Stimulated activated CD4-positive, alpha-beta T cell treated with anti-CD3 and anti-CD28 coated beads, Interleukin-1b, Interleukin-23, amount 100 ng/mL, for 24 hours (primary cell): ENCODE results near the gene CDH4.

Experiments used
- DNase-seq, 4 experiments: peaks; one replicate each; pipeline ENCODE4 v3.0.0-alpha.2; 2020; ENCODE audit warnings: low read depth in 4 of 4, low spot score in 1 of 4

Gene CDH4

DNA sequence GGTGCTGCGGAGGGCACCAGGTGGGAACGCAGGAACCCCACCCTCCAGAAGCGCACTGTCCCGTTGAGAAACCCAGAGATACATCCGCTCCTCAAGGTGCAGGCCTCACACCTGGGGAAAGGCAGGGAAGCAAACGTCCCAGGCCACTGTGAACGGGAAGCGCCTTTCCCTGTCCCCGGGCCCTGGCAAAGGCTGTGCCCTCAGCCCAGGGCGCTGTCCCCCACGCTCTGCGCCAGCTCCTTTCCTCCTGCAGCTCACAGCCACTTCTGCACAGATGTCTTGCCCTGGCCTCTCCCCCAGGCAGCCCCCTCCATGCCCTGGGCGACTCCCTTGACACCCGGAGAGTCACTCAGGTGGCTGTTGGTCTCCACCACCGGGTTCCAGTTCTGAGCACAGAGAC, 609.8 kb downstream of the CDH4 start:
- DNase-seq = no peak

DNA sequence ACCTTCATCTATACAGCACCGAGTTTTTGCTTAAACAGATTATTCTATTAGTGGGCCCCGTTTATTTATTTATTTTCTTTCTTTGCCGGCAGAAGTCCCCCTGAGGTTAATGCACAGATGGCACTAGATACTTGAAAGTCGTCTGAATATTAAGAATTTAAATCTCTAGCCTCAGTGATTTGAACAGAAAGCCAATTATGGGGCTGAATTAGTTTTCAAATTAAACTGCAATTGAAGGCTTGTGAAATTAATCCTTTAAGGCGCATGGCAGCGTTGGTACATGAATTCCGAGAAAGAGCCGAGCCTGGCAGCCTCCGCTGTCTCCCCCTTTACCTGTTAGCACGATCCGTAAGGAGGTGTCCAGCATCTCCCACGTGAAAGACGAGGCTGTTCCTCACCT, 610.8 kb downstream of the CDH4 start:
- no peak for DNase-seq

- no peak for DNase-seq
These were observed 612.4 kb downstream of the CDH4 start for GRCh38 chr20:61864481-61864880.

GRCh38 chr20:61865353-61865752, 613.3 kb downstream of the CDH4 start:
- no peak for DNase-seq

DNA sequence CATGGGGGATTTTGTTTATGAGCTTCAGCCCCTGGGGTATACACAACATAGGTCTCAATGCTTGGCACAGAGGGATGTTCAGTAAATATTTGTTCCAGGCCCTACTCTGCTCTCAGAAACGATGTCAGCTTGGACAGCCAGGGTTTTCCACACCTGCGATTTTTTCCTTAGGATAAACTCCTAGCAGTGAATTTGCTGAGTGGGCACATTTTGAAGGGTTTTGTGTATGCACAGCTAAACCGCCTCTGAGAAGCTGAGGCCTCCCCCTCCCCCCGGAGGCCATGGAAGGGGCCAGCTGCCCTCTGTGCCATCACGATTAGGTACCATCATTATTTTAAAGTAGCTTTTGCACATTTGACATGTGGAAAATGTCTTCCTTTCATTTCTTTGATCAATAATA, 614.1 kb downstream of the CDH4 start:
- DNase-seq = no peak

GRCh38 chr20:61868006-61868405, 615.9 kb downstream of the CDH4 start:
- no peak for DNase-seq

DNA sequence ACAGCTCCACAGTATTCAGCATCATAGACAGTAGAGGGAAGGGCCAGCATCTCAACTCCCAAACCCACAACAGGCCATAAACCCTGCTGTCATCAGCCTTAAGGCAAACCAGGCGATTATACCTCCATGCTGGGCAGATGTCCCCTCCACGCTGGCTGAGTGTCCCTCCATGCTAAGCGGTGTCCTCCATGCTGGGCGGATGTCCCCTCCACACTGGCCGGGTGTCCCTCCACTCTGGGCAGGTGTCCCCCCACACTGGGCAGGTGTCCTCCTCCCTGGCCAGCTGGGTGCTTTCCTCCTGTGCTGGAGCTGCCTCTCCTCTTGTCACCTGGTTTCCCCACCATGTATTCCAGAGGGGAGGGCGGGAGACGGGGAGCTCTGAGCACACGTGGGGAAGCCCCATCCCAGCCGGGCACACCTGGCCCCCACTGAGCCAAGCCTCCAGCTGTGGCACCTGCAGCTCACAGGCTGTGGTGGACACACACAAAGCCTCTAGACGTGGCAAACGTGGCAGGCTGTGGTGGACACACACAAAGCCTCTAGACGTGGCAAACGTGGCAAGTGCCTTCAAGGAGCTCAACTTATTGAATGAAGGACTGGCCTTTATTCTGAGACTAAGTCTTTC, 616.5 kb downstream of the CDH4 start:
- DNase-seq = no peak

DNA sequence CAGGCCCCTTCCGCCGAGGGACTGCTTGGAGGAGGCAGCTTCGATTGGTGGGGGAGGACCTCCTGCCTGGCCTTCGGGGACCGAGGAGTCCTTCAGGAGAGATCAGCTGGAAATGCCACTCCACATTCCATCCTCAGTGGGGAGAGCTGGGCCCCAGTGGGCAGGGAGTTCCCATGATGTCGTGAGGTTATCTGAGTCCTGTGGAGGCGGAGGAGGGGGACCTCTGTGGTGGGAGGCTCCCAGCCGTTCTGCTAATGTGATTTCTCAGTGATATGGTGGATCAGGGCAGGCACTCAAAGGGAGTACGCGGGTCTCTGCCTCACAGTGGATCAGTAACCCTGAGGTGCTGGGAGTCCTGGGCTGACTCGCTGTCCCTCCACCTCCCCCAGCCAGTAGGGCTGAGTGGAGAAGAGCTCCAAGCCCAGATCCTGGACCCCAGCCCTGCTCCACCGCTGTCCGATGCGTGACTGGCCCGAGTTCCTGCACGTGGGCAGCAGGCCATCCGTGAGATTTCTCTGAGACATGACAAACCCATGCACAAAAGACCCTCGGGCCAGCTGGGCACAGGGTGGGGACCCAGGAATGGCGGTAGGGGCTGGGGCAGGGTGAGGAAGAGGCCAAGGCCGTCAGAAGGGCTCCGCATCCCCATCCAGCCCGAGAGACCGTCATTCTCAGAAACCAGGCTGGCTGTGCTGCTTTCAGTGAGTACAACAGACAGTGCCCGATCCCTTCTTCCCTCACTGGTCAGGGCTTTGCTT, 617.9 kb downstream of the CDH4 start:
- no peak for DNase-seq

DNA sequence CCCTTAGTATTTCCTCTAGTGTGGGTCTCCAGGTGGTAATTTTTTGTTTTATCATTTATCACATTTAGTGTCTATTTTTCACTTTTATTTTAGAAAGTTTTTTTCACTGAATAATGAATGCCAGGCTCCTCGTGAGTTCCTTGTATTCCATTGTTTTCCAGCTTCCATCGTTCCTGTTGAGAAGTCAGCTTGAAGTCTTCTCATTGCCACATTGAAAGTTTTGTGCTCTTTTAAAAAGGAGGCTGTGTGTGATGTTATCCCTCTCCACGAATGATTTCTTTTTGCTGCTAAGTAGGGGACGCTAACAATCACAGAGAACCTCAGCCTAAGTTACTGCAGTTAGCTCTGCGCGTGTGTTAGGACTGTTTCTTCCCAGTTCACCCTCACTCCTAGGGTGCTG, 619.1 kb downstream of the CDH4 start:
- DNase-seq = no peak

DNA sequence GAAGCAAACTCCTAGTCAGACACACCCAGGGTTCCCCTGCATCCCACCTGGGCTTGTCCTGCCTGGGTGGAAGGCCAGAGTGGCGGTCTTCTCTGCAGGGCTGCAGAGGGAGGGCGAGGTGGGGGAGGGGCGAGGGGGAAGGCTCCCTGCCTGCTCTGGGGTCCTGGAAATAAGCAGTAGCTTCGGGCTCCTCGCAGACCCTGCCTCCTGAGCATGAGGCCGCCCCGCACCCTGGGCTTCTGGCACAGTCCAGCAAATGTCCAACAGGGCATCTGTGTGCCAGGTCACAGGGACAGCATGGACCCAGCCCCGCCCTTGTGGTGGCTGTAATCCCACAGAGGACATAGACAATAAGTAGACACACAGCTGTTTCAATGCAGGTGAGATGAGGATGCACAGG, 619.9 kb downstream of the CDH4 start:
- no peak for DNase-seq

DNA sequence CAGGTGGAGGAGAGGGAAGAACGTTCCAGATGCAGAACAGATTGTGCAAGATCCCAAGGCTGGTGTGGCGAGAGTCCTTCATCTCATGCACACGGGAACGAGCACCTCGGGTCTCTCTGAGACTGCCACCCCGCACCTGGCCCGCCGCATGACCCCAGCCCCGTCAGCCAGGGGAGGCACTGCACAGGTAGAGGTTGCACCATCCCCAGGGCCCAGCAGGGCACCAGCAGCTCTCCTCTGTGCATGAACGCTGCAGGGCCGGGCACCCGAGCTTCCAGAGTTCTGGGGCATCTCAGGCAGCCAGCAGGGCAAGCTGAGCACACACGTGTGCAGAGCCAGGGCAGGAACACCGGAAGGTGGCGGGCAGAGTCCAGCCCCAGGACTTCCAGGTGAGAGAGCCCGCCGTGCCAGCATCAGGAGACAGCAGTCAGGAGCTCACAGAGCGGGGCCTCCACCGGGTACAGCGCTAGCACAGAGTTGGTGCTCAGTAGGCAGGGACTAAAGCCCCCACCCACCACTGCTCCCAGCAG, 620.4 kb downstream of the CDH4 start:
- DNase-seq = no peak

- DNase-seq = no peak
These were observed 621.8 kb downstream of the CDH4 start for GRCh38 chr20:61873651-61874420.

DNA sequence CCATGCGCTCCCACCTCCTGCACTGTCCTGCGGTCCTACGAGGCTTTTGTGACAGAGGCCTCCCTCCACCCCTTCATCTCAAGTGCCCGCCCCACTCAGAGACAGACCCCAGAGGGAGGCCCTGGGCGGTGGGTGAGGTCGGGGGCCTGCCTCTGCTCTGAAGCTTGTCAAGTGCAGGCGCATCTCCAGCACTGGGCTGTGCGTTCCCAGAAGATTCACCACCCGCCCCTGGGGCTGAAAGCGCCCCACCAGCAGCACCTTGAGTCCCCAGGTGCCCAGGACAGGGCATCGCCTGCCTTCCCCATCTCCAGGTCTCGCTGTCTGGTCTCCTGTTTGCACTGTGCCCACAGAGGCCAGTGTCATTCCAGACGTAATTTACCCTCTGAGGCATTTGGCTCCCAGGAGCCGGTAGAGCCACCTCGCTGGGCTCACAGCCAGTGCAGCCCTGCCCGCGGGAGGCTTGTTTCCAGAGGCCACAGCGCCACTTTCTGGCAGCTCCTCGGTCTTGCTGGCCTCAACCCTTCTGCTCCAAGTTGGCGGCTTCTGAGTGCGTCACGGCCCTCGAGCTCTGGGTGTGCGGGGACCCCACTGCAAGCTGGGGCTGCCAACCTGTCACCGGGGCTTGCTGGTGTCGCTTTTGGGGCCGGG, 622.5 kb downstream of the CDH4 start:
- DNase-seq = no peak

DNA sequence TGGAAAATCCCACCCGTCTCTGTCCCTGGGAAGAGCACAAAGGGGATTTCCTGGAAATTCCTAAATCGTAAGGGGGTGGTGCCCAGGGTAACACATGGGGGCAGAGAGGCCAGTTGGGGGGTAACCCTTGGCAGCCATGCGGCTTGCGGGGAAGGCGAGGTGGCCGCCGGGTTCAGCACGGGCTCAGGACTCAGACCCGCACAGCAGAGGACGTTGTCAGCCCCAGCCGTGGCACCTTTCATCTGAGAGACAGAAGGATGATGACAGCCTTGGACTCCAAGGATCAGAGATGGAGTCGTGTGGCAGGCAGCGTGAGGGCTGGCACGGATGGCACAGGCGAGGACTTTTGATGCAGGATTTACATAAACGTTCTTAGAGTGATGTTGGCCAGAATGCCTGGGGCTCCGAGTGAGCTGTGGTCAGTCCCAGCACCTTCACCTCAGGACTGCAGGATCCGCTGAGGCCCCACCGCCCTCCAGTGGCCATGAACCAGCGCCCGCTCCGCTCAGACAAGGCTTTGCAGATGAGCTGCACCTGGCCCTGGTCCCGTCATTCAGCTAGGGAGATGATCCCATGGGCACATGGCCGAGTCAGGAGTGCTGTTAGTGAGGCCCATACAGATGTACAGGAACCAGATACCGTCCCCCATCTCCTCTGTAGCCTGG, 623.3 kb downstream of the CDH4 start:
- no peak for DNase-seq

- DNase-seq = no peak
These were observed 623.9 kb downstream of the CDH4 start for GRCh38 chr20:61875996-61876395.

DNA sequence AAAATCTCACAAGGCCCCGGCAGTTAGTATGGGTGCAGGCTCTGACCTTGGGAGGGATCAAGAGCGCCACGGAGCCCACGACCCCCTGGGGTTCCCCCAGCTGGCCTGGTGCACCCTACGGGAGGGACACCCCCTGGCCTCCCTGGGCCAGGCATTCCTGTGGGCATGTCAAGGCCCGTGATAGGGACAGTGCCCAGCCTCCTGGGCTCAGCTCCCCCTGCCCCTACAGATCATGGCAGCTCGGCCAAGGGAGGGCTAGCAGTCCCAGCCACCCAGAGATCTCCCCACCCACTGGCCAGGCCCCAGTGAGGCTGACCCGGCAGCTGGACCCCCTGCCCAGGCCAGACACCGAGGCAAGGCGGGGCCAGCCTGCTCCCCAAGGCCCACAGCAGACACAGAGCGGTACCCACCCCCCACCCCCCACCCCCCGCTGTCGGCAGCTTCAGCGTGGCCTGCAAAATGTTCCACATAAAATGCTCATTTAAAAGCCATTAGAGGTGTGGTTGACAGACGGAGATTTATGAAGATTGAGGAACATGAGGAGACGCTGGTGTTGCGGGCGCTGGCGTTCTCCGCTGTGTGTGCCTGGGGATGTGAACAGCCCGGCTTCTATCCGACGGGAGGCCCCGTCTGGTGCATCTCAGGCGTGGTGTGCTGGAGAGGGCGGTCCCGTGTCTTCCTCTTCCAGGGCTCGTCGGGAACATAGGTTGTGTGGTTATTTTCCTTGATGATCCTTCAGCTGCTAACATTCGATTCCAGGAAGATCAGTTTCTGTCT, 625.1 kb downstream of the CDH4 start:
- DNase-seq = no peak

GRCh38 chr20:61877776-61878477, 625.9 kb downstream of the CDH4 start:
- DNase-seq = no peak

DNA sequence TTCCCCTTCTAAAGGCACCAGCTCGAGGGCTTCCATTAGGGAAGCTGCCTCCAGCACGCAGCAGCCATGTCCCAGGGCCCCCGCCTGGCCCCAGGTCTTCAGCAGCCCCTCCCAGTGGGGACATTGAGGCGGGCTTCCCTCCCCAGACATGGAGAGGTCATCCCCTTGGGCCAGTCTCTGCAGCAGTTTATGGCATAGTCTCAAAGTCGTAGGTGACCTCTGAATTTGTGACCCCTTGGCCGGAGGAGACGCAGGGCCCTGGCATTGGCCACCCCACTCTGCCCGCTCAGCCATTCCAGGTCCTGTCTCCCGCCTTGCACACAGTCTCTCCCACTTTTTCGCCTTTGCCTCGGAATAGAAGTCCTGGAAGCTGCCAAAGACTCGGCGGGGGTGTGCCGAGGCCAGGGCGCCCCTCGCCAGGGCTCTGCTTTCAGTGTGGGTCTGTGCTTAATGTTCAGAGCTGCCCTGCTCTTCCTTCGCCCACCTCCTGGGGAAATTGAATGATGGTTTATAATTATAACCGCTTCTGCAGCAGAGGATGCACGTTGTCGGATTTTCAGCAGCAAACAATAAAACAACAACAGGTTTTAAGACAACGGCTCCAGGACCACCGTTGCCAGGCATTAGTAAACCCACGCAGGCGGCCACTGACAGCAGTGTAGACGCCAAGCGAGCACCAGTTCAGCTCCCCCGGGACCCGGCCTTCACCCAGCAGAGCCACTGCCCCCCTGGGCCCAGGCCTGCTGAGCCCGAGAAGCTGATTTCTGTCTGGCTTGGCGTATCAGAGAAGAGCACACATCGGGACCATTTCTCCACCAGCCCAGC, 626.6 kb downstream of the CDH4 start:
- no peak for DNase-seq

DNA sequence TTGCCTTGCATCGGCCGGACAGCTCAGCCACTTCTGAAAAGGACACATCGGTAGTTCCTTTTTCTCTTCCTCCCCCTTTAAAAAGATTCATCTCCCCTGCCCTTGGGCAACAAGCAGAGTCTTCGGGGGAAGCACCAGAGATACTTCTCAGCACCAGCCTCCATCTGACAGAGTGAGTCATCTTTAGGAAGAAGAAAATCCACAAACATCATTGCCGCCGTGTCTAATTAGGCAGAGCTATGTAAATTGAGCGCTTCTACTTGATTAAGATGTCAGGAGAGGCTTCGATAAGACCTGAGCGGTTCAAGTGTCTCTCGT, 627.2 kb downstream of the CDH4 start:
- no peak for DNase-seq
